GM18909 (cell line): ENCODE data around the gene MTLN.
"Not testable (repeated sequence)": the region's sequence is repeated elsewhere in the genome, so short reads cannot be mapped to it uniquely, and the experiment has no call there.

Source experiments
- ATAC-seq: cut with Tn5 transposase; IDR thresholded peaks from one replicate; pipeline ENCODE4 v1.9.1; 2021; ENCODE audit warnings: mild to moderate bottlenecking; ENCODE audit not compliant: unreplicated experiment, poor library complexity

The MTLN gene

DNA sequence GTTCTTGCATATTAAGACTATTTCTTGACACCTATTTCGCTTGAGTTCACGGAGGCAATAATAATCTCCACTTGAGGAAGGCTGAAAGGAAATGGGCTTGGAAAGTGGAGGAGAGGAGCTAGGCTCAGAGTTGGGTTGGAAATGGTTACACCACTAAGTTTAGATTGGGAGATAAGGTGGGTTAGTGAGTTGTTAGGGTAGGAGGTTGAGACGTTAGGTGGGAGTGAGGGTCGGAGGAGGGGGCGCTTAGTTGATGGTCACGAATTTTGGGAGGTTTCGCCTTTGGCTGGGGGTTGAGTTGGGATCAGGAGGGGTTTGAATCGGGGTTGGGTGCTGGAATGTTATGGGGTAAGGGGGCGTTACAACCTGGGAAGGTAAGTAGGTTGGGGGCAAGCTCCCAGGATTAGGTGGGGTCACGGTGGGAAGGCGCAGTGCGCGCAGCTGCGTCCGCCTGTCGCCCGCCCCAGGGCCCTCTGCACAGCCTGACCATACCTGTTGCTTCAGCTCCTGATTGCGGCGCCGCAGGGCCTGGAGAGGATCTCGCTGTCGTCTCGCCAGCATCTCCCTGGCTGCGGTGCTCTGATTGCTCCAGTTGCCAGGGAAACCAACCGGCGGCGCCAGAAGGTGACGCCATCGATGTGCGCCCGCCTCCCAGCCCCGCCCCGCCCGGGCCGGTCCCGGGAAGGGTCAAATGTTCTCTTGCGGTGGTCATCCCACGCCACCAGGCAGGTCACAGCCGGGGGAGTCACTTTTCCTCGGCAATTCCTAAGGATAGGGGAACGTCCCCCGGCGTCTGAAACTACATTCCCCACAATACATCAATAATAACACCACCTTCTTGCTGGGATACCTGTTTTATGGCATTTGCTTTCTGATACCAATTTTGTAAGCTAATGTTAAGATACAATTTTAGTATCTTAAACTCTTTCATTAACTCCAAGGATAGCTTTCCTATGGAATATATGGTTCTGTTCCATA is 7.7 kb downstream of the MTLN start, which contains the start of gene NPHP1:
NPHP1 (minus strand) TSS at position 606 of the 978 bp plus-strand sequence; CDS start at position 561, 45 bp downstream.
- peak; percentile 91 for ATAC-seq

DNA sequence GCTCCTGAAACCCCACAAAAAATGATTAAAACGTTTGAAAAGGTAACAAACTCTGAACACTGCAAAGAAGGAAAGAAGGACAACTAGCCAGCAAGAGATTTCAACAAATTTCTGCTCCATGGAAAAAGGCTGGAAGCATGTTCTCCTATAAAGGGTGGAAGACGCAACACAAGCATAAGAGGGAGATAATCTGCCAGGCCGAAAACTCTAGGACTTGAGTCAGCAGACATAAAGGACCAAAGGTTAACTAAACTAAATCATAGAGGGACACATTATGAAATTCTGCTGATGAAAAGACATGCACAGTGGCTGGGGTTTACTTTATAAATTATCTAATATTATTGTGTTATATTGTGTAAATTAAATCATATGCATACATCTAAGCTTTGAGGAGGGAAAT is 14.3 kb downstream of the MTLN start:
- ATAC-seq, result no peak

DNA sequence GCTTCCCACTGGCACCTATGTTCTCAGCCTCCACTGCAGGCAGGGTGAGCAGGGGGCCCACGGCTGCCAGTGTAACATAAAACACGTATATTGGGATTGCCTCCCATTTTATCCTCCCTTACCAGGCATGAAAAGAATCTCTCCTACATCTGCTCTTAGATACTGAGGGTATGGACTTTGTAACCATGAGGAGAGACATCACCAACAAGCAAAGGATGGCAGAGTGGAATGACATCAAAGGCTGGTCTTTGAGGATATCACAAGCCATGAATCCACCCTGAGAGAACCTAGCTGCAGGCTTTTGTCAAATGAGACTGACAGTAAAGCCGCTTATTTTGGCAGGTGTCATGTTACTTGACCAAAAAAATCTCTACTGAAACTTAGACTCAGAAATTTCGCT is 14.9 kb downstream of the MTLN start:
- ATAC-seq, result no peak

DNA sequence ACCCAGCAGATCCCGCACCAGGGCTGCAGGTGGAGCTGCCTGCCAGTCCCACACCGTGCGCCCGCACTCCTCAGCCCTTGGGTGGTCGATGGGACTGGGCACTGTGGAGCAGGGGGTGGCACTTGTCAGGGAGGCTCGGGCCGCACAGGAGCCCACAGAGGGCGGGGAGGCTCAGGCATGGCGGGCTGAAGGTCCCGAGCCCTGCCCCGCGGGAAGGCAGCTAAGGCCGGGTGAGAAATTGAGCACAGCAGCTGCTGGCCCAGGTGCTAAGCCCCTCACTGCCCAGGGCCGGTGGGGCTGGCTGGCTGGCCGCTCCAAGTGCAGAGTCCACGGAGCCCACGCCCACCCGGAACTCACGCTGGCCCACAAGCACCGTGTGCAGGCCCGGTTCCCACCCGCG is 22.2 kb downstream of the MTLN start:
- ATAC-seq, result not testable (repeated sequence)

DNA sequence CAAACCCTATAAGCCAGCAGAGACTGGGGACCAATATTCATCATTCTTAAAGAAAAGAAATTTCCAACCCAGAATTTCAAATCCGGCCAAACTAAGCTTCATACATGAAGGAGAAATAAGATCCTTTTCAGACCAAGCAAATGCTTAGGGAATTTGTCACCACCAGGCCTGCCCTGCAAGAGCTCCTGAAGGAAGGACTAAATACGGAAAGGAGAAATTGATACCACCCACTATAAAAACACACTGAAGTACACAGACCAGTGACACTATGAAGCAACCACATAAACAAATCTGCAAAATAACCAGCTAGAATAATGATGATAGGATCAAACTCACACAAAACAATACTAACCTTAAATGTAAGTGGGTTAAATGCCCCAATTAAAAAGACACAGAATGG is 29.9 kb downstream of the MTLN start:
- ATAC-seq, result no peak

DNA sequence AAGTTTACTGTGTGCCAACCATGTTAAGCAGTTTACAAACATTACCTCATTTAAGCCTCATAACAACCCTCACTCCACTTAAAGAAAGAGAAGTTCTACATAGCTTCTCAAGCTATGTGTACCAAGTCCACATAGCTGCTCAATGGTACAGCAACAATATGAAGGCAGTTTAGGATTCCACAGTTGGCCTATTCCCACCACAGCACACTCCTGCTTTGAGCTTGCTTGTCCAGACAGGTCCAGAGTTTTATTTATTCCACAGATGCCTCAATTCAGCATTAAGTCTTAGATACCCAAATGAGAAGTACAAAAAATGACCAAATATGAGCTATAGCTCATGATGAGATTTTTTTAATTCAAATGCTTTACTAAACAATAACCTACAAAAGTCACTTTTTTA is 32.3 kb downstream of the MTLN start:
- ATAC-seq, result no peak

DNA sequence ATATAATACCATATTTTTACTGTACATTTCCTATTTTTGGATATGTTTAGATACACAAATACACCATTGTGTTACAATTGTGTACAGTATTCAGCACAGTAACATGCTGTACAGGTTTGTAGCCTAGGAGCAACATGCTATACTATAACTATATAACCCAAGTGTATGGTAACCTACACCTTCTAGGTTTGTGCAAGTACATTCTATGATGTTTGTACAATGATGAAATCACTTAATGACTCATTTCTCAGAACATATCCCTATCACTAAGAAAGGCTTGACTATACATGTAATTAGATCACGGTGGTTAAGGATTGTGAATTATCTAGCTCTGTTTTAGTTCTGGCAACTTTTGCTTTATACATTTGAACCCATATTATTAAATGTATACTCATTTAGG is 38.8 kb downstream of the MTLN start:
- no peak for ATAC-seq

DNA sequence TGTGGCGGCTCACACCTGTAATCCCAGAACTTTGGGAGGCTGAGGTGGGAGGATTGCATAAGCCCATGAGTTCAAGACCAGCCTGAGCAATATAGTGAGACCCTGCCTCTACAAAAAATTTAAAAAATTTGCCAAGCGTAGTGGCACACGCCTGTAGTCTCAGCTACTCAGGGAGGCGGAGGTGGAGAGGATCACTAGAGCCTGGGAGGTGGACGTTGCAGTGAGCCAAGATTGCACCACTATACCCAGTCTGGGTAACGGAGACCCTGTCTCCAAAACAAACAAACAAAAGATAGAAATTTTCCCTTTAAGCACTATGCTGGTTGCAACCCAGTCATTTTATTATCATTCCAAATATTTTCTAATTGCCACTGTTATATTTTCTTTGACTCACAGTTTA is 39.8 kb downstream of the MTLN start:
- ATAC-seq, result no peak

DNA sequence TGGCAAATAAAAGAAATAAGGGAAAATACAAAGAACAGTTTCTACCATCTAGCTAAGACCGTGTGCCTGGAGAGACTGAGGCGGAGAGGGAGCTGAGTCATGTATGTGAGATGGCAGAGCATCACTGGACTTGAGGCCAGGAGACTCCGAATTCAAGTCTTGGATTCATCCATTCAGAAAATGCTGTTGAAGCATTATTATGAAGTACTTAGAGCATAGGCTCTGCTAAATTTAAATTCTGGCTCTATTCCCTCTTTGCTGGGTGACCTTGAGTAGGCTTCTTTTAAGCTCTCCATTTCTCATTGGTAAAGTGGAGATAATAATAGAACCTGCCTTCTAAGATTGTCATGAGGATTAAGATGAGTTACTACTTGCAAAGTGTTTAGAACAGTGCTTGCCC is 42.2 kb downstream of the MTLN start:
- no peak for ATAC-seq

DNA sequence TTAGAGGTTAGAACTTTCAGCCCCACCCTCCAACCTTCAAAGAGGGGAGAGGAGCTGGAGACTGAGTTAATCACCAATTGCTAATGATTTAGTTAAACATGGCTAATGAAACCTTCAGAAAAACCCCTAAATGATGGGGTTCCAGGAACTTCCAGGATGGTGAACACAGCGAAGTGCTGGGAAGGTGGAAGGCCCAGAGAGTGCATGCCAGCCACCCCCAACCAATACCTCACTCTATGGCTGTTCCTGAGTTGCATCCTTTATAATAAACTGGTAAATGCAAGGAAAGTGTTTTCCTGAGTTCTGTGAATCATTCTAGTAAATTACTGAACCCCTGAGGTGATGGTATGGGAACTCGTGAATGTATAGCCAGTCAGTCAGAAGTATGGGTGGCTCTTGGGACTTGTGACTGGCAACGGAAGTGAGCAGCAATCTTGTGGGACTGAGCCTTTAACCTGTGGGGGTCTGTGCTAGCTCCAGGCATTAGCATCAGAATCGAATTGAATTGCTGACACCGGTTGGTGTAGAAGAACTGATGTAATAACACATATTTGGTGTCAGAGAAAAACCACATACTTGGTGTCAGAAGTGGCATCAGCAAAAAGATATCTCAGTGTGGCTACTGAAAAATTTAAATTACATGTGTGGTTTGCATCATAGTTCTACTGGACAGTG is 44.9 kb downstream of the MTLN start:
- no peak for ATAC-seq

DNA sequence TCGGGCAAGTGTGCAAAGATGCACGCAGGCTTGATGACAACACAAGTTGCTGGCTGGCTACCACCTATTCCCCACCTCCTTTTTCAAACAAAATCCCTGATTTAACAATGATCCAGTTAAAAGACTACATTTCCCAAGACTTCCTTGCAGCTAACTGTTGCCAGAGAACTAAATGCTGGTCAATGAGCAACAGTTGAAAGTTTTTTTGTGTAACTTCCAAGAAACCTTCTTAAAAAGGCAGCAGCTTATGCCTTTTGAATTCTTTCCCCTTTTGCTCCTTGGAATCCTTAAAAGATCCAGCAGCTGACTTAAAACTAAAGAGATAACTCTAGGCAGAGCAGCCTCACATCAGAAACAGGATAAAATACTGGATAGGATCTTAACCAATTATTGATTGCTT is 46.1 kb downstream of the MTLN start:
- no peak for ATAC-seq
